ENCODE measurements around the gene TXNRD3. TPM values are rescaled to one million over a fixed set of nuclear protein-coding genes. Genes with fewer than 3 reads are reported as not detected.

TXNRD3 gene
- total RNA-seq, 1 donor from 2014 or later: 7.3 TPM

GRCh38 chr3:126581569-126581968, 73.4 kb downstream of the TXNRD3 start:
- DNase-seq: no peak

- DNase-seq: no peak
Observed at GRCh38 chr3:126580746-126581145, 74.2 kb downstream of the TXNRD3 start.

GRCh38 chr3:126578702-126579101, 76.2 kb downstream of the TXNRD3 start:
- DNase-seq: no peak

DNA sequence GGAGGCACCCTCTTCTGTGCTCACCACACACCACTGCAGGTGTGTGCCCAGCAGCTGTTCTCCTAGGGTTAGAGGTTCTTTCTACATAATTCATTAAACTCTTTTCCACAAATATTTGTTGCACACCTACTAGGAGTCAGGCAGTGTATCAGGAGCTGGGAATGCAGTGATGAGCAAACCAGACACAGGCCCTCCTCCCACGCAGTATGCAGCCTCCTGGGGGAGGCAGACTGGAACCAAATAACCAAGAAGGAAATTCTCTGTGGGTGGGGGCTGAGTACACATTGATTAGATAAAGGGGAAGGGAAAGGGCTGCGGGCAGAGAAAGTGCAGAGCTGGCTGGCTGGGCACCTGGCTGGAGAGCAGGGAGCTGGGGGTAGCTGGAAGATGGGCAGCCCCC, 77.7 kb downstream of the TXNRD3 start:
- no peak for DNase-seq

GRCh38 chr3:126573492-126574117, 81.3 kb downstream of the TXNRD3 start:
- DNase-seq: no peak

GRCh38 chr3:126571078-126571477, 83.8 kb downstream of the TXNRD3 start:
- DNase-seq: no peak

GRCh38 chr3:126570103-126570541, 84.8 kb downstream of the TXNRD3 start:
- DNase-seq: no peak

DNA sequence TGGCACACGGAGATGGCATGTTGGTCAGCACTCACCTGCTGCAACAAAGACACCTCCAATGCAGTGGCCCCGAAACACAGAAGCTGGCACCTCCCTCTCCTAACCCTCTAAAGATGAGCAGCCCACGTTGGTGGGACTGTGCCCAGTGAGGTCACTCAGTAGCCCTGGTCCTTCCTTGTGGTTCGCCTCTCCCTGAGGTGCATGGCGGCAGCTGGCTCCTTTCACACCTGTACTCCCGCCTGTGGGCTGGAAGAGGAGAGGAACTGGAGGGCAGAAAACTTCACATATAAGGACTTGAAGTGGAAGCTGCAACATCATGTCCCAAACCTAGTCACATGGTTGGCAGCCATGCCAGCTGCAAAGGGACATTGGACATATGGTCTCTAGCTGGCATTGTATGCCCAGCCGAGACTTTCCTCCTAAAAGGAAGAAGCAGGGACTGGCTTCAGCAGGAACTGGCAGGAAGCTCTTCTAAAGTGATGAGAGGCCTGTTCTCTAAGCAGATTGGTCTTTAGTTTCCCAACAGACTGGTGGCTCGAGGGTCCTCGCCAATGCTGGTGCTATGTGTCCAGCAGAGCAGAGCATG, 85.4 kb downstream of the TXNRD3 start:
- no peak for DNase-seq

GRCh38 chr3:126568776-126569342, 86.1 kb downstream of the TXNRD3 start:
- DNase-seq: no peak

- no peak for DNase-seq
Observed at GRCh38 chr3:126567696-126568438, 87.1 kb downstream of the TXNRD3 start.

- DNase-seq: no peak
Observed at GRCh38 chr3:126562737-126563276, 92.1 kb downstream of the TXNRD3 start.

DNA sequence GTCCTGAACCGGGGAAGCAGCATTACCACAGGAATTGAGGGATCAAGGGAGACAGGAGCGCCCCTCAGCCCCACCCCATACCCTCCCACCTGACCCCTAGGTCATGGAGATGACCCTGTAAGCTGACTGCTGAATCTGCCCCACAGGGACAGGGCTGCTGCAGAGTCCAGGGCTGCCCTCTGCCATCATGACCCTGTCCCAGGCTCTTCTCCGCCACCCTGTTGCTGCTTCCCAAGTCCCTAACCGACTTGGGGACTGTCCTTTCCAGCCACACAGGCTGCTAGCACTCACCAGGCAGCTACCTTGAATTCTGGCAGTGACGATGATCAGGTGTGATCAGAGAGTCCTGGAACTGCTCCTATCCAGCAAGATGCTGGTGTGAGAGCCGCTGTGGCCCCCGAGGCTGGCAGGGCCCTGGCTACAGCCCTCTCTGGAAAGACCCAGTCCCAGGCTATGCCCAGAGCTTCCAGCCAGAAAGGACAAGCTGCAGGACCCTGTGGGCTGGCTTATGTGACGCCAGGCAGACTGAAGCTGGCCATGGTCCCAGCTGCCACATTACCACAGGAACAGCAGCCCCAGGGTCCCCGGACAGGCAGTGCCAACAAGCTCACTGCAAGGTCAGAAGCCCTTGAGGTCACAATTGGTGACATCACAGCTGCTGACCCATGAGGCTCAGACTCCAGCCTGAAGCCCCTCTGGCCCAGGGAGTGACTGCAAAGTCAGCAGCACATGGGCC, 96.4 kb downstream of the TXNRD3 start, which contains the start of gene C3orf22:
TSS of gene C3orf22 (minus strand) at position 597 of the 736 bp plus-strand sequence. CDS start 5,542 bp downstream, outside the sequence.
- no peak for DNase-seq

- DNase-seq: no peak
Observed at GRCh38 chr3:126557761-126558160, 97.2 kb downstream of the TXNRD3 start.

DNA sequence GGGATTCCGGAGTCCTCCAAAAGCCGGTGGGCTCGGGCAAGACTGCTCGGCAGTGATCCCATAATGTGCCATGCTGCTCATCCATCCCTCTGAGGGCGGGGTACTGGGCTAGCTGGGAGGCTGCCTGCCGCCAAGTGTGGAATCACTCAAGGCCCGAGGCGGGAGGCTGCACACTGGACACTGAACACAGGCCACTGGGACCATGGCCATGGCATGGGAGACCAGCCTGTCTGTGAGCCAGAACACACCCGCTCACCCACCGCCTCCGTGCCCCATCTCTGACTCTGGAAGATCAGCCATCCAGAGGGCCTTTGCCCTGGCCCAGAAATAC, 97.5 kb downstream of the TXNRD3 start:
- DNase-seq: no peak

Other genes starting within 250 kb of the TXNRD3 start
- gene ZXDC, start 179.2 kb downstream of the TXNRD3 start, total RNA-seq: 22.2 and 22.8 TPM in 2 replicates
- gene UROC1, start 137.4 kb downstream of the TXNRD3 start, total RNA-seq: 0.19 TPM in 1 of 2 replicates, not detected in the other
- gene CHST13, start 131.0 kb downstream of the TXNRD3 start, total RNA-seq: 0.14 TPM in 1 of 2 replicates, not detected in the other
- gene C3orf22, start 96.2 kb downstream of the TXNRD3 start, total RNA-seq: not detected in 2 replicates
- 3.7 and 5.6 TPM in 2 replicates for gene CHCHD6, start 49.1 kb upstream of the TXNRD3 start, total RNA-seq

All from dermis blood vessel endothelial cell (primary cell).